GM23338 (cell line): ENCODE data around the gene ATXN2. TPM values are rescaled to one million over a fixed set of nuclear protein-coding genes. Genes with fewer than 3 reads are reported as not detected.

Source experiments
- ATAC-seq: fragments of 200-7000 bp; cut with Tn5 transposase; 3 replicates; pipeline ENCODE4 v1.9.1; 2020
- DNase-seq: peaks from one replicate; pipeline ENCODE4 v3.0.0-alpha.2; 2015; ENCODE audit warnings: low spot score
- H2AFZ ChIP-seq: fragments of 200-600 bp; sonication (generic); 2 replicates; pipeline ENCODE4 v1.8.0; 2016; ENCODE audit warnings: antibody characterized with exemption, mild to moderate bottlenecking, moderate library complexity
- H3F3A ChIP-seq: fragments of 200-600 bp; sonication (generic); replicated peaks from 2 replicates; pipeline ENCODE4 v1.8.0; 2017; ENCODE audit warnings: antibody characterized with exemption, mixed run types, low read depth
- H3K27ac ChIP-seq: fragments of 200-600 bp; sonication (generic); 2 replicates; pipeline ENCODE4 v1.6.1; 2016; ENCODE audit warnings: low read depth
- H3K27me3 ChIP-seq: fragments of 200-600 bp; sonication (generic); 2 replicates; pipeline ENCODE4 v1.8.0; 2016; ENCODE audit warnings: mild to moderate bottlenecking, mixed run types, moderate library complexity; ENCODE audit not compliant: insufficient read depth
- H3K36me3 ChIP-seq: fragments of 200-600 bp; sonication (generic); 2 replicates; pipeline ENCODE4 v1.8.0; 2016; ENCODE audit warnings: mild to moderate bottlenecking; ENCODE audit not compliant: insufficient read depth
- H3K4me1 ChIP-seq: fragments of 200-600 bp; sonication (generic); 2 replicates; pipeline ENCODE4 v1.8.0; 2016; ENCODE audit warnings: mild to moderate bottlenecking, moderate library complexity; ENCODE audit not compliant: insufficient read depth
- H3K4me2 ChIP-seq: fragments of 200-600 bp; sonication (generic); 2 replicates; pipeline ENCODE4 v1.7.1; 2017; ENCODE audit warnings: mixed run types
- H3K4me3 ChIP-seq: fragments of 200-600 bp; sonication (generic); 2 replicates; pipeline ENCODE4 v1.6.1; 2016; ENCODE audit warnings: mixed run types
- H3K79me2 ChIP-seq: fragments of 200-600 bp; sonication (generic); replicated peaks from 2 replicates; pipeline ENCODE4 v1.8.0; 2017; ENCODE audit warnings: mild to moderate bottlenecking; ENCODE audit not compliant: insufficient read depth
- H3K9me2 ChIP-seq: fragments of 200-600 bp; sonication (generic); 2 replicates; pipeline ENCODE4 v1.8.0; 2017; ENCODE audit not compliant: insufficient read depth
- H4K20me1 ChIP-seq: fragments of 200-600 bp; sonication (generic); replicated peaks from 2 replicates; pipeline ENCODE4 v1.8.0; 2017; ENCODE audit warnings: mild to moderate bottlenecking; ENCODE audit not compliant: insufficient read depth
- H3K27ac Mint-ChIP-seq: 2 replicates; pipeline ENCODE4 v1.8.0; 2020; ENCODE audit warnings: inconsistent platforms, mild to moderate bottlenecking, moderate library complexity, mixed read lengths
- H3K27me3 Mint-ChIP-seq: 3 replicates; pipeline ENCODE4 v1.8.0; 2022; ENCODE audit warnings: low read depth, mild to moderate bottlenecking, moderate library complexity, mixed read lengths, inconsistent platforms; ENCODE audit not compliant: insufficient read depth, poor library complexity
- H3K36me3 Mint-ChIP-seq: 3 replicates; pipeline ENCODE4 v1.8.0; 2021; ENCODE audit warnings: low read depth, mild to moderate bottlenecking, inconsistent platforms, moderate library complexity, mixed read lengths
- H3K4me1 Mint-ChIP-seq: 3 replicates; pipeline ENCODE4 v1.8.0; 2020; ENCODE audit warnings: mild to moderate bottlenecking, inconsistent platforms, mixed read lengths
- H3K4me3 Mint-ChIP-seq: 3 replicates; pipeline ENCODE4 v1.8.0; 2021; ENCODE audit warnings: moderate library complexity, mild to moderate bottlenecking, inconsistent platforms, mixed read lengths
- H3K9me3 Mint-ChIP-seq: 3 replicates; pipeline ENCODE4 v1.8.0; 2020; ENCODE audit warnings: moderate library complexity, mild to moderate bottlenecking, inconsistent platforms, mixed read lengths
- CREB1 ChIP-seq: fragments of 250-450 bp; sonication (Bioruptor Pico); IDR thresholded peaks from 2 replicates; pipeline ENCODE4 v1.5.0; 2020; ENCODE audit warnings: low read depth, mild to moderate bottlenecking, moderate library complexity
- EZH2phosphoT487 ChIP-seq: fragments of 200-600 bp; sonication (generic); IDR thresholded peaks from one replicate; pipeline ENCODE4 v1.8.1; 2018; ENCODE audit warnings: antibody characterized with exemption; ENCODE audit not compliant: unreplicated experiment
- JUNB ChIP-seq: IDR thresholded peaks from one replicate; pipeline ENCODE4 v1.6.1; 2016; ENCODE audit warnings: antibody characterized with exemption; ENCODE audit not compliant: unreplicated experiment
- POLR2AphosphoS5 ChIP-seq: IDR thresholded peaks from 2 replicates; pipeline ENCODE4 v1.6.1; 2016; ENCODE audit warnings: antibody characterized with exemption, low read depth
- REST ChIP-seq: IDR thresholded peaks from one replicate; pipeline ENCODE4 v1.6.1; 2018; ENCODE audit warnings: antibody characterized with exemption; ENCODE audit not compliant: unreplicated experiment
- STAT1 ChIP-seq: IDR thresholded peaks from one replicate; pipeline ENCODE4 v1.6.1; 2016; ENCODE audit warnings: antibody characterized with exemption; ENCODE audit not compliant: unreplicated experiment
- ZNF331 ChIP-seq: fragments of 250-450 bp; sonication (Bioruptor Pico); IDR thresholded peaks from 2 replicates; pipeline ENCODE4 v1.5.0; 2020; ENCODE audit warnings: low read depth, mild to moderate bottlenecking, moderate library complexity
- polyA plus RNA-seq: library from polyadenylated mRNA; unstranded; fragments of >200 nt; fragmentation: Nextera tagmentation; extraction: Ambion mirVana; gene quantifications from 2 replicates; pipeline ENCODE4 v1.2.1, GENCODE V29; 2016
- total RNA-seq: library from RNA; depleted of rRNA; stranded (reverse); fragments of >200 nt; shearing (Covaris generic); gene quantifications from 2 replicates; pipeline ENCODE4 v1.2.3, GENCODE V29; 2014
- TF ChIP-seq, protein P1 (sequence below): IDR thresholded peaks from 2 replicates; pipeline ENCODE4 v1.6.1; 2016; ENCODE audit warnings: antibody characterized with exemption
- TF ChIP-seq, protein P2 (sequence below), 2 experiments: fragments of 200-600 bp in 1 of 2; sonication (generic) in 1 of 2; conservative IDR thresholded peaks; 2 replicates each; pipeline versions ENCODE4 v1.5.1 to v1.6.1; 2016 to 2017; ENCODE audit warnings: antibody characterized with exemption in 2 of 2, low read depth in 2 of 2, mild to moderate bottlenecking in 2 of 2, moderate library complexity in 1 of 2

Gene ATXN2
- total and polyA plus RNA-seq, 2 experiments from 2014 or later = 44.8 to 59.5 TPM

- Histone ChIP-seq H3K9me2 (no peaks in the 10 kb centered on the region), H3F3A (peaks cover 9% of the 10 kb centered on the region), H3K27me3 (no peaks in the 10 kb centered on the region), H3K27ac (no peak overlapping the region), H3K4me2 (no peak overlapping the region), H3K79me2 (peaks cover 96% of the 10 kb centered on the region), H2AFZ (no peak overlapping the region), H3K4me1 (peaks cover 42% of the 10 kb centered on the region), H3K4me3 (no peak overlapping the region), H3K36me3 (no peaks in the 10 kb centered on the region), H4K20me1 (peaks cover 19% of the 10 kb centered on the region)
- Mint-ChIP-seq H3K36me3 (peaks cover 23% of the 10 kb centered on the region; the same call in 2 of the 3 replicates), H3K9me3 (no peaks in the 10 kb centered on the region), H3K27ac (no peak overlapping the region), H3K27me3 (peaks cover 4% of the 10 kb centered on the region), H3K4me1 (peaks cover 46% of the 10 kb centered on the region), H3K4me3 (no peak overlapping the region)
- ATAC-seq (no peak), DNase-seq (no peak)
- TF ChIP-seq JUNB = no peak
- TF ChIP-seq EZH2phosphoT487 = no peak
- TF ChIP-seq, protein P1, sequence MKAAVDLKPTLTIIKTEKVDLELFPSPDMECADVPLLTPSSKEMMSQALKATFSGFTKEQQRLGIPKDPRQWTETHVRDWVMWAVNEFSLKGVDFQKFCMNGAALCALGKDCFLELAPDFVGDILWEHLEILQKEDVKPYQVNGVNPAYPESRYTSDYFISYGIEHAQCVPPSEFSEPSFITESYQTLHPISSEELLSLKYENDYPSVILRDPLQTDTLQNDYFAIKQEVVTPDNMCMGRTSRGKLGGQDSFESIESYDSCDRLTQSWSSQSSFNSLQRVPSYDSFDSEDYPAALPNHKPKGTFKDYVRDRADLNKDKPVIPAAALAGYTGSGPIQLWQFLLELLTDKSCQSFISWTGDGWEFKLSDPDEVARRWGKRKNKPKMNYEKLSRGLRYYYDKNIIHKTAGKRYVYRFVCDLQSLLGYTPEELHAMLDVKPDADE = no peak
- no peak for TF ChIP-seq ZNF331 (CRISPR knock-in tag)
Measured at GRCh38 chr12:111427417-111428074, 171.6 kb downstream of the ATXN2 start.

- Histone ChIP-seq H4K20me1 (peaks cover 18% of the 10 kb centered on the region), H3K27ac (0 out of 2 replicates have a peak overlapping the region, but pooled peaks have one; percentile 59), H3K4me3 (no peak overlapping the region), H3K4me2 (no peak overlapping the region), H3K4me1 (peaks cover 45% of the 10 kb centered on the region), H2AFZ (no peak overlapping the region), H3K79me2 (peaks cover 93% of the 10 kb centered on the region), H3K9me2 (no peaks in the 10 kb centered on the region), H3K27me3 (no peaks in the 10 kb centered on the region), H3K36me3 (no peaks in the 10 kb centered on the region), H3F3A (peaks cover 8% of the 10 kb centered on the region)
- no peak for DNase-seq
- TF ChIP-seq CREB1 (CRISPR knock-in tag) (no peak), ZNF331 (CRISPR knock-in tag) (no peak), REST (no peak), STAT1 (no peak), POLR2AphosphoS5 (no peak), EZH2phosphoT487 (no peak)
- TF ChIP-seq, protein P1 = no peak
- TF ChIP-seq, protein P2, sequence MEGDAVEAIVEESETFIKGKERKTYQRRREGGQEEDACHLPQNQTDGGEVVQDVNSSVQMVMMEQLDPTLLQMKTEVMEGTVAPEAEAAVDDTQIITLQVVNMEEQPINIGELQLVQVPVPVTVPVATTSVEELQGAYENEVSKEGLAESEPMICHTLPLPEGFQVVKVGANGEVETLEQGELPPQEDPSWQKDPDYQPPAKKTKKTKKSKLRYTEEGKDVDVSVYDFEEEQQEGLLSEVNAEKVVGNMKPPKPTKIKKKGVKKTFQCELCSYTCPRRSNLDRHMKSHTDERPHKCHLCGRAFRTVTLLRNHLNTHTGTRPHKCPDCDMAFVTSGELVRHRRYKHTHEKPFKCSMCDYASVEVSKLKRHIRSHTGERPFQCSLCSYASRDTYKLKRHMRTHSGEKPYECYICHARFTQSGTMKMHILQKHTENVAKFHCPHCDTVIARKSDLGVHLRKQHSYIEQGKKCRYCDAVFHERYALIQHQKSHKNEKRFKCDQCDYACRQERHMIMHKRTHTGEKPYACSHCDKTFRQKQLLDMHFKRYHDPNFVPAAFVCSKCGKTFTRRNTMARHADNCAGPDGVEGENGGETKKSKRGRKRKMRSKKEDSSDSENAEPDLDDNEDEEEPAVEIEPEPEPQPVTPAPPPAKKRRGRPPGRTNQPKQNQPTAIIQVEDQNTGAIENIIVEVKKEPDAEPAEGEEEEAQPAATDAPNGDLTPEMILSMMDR (conservative IDR thresholded peaks at IDR 0.05; ENCODE audit: low read depth in 2 of 2) = no peak
- Mint-ChIP-seq H3K27me3 (peaks cover 5% of the 10 kb centered on the region), H3K36me3 (peaks cover 27% of the 10 kb centered on the region; the same call in 2 of the 3 replicates), H3K9me3 (no peaks in the 10 kb centered on the region), H3K27ac (no peak overlapping the region), H3K4me1 (peaks cover 51% of the 10 kb centered on the region), H3K4me3 (no peak overlapping the region)
- ATAC-seq = no peak
Measured at GRCh38 chr12:111426344-111427185, 172.6 kb downstream of the ATXN2 start.
